ENCODE results near the gene SLC7A6. TPM values are rescaled to one million over a fixed set of nuclear protein-coding genes. Genes with fewer than 3 reads are reported as not detected.

SLC7A6 gene
- total and polyA plus RNA-seq, 2 of the 8 experiments (the other 6 are each of a cell fraction or from before 2014, with no cell fraction given): 28.0 to 37.8 TPM

- Histone ChIP-seq H4K20me1 (replicated peaks in 1 of 2; ENCODE audit: control insufficient read depth in 1 of 2, insufficient read depth in 2 of 2, low read length in 2 of 2) (peaks cover 0 to 2% of the 10 kb centered on the region in 2 experiments), H4K91ac (replicated peaks; ENCODE audit: insufficient read length, low read length) (no peak overlapping the region), H3K4ac (replicated peaks; ENCODE audit: insufficient read length, low read depth, low read length) (no peak overlapping the region), H2BK5ac (ENCODE audit: low read depth, low read length) (no peak overlapping the region), H3K4me1 (replicated peaks in 1 of 4; ENCODE audit: control insufficient read depth in 3 of 4, insufficient read depth in 4 of 4, low read length in 3 of 4) (no peaks in the 10 kb centered on the region; a peak in 1 of 7 replicates), H3K4me2 (ENCODE audit: insufficient read depth in 1 of 2, low read depth in 2 of 2, low read length in 2 of 2) (no peak overlapping the region), H2AK5ac (ENCODE audit: low read depth, low read length) (no peak overlapping the region), H2AFZ (ENCODE audit: low read length) (no peak overlapping the region), H3K23me2 (ENCODE audit: low read depth, low read length) (no peaks in the 10 kb centered on the region; the same call in 1 of the 2 replicates), H4K8ac (ENCODE audit: extremely low read depth, insufficient read depth, low read length) (no peak overlapping the region), H3K36me3 (ENCODE audit: control insufficient read depth in 2 of 4, insufficient read depth in 4 of 4, low read length in 3 of 4) (peaks cover 0 to 4% (median 2%) of the 10 kb centered on the region in 4 experiments; a peak in 5 of 8 replicates), H2BK12ac (ENCODE audit: low read depth, low read length) (no peak overlapping the region), H2BK120ac (replicated peaks; ENCODE audit: low read depth, low read length) (no peak overlapping the region), H3K27me3 (replicated peaks in 1 of 4; ENCODE audit: control insufficient read depth in 3 of 4, extremely low read depth in 1 of 4, insufficient read depth in 3 of 4, low read length in 3 of 4) (peaks cover 0 to 7% (median 0%) of the 10 kb centered on the region in 4 experiments; a peak in 2 of 7 replicates), H3K14ac (ENCODE audit: insufficient read length) (no peak overlapping the region), H3K56ac (replicated peaks; ENCODE audit: insufficient read length, low read depth, low read length) (no peak overlapping the region), H3K79me1 (ENCODE audit: low read depth, low read length) (no peaks in the 10 kb centered on the region), H3K4me3 (ENCODE audit: extremely low read depth in 1 of 4, insufficient read depth in 2 of 4, low read depth in 3 of 4, low read length in 4 of 4) (no peak overlapping the region), H3K18ac (ENCODE audit: extremely low read depth, low read length) (no peak overlapping the region), H3K9ac (replicated peaks in 1 of 4; ENCODE audit: extremely low read depth in 1 of 4, low read depth in 3 of 4, low read length in 3 of 4) (no peak overlapping the region), H3K9me3 (ENCODE audit: insufficient read depth in 2 of 2, low read depth in 1 of 2, low read length in 1 of 2) (no peaks in the 10 kb centered on the region), H3K23ac (ENCODE audit: insufficient read length) (no peak overlapping the region), H2BK15ac (ENCODE audit: low read length) (no peak overlapping the region), H2BK20ac (ENCODE audit: low read length) (no peak overlapping the region), H3K27ac (ENCODE audit: low read depth, low read length) (no peak overlapping the region), H4K5ac (ENCODE audit: insufficient read length, low read depth, low read length) (no peak overlapping the region), H3K79me2 (ENCODE audit: control insufficient read depth in 1 of 2, insufficient read depth in 2 of 2, low read length in 2 of 2) (no peaks in the 10 kb centered on the region)
- 92% methylated on average over 27 of the region's 27 CpGs; no CpG with 5 or more reads in 1 of the 2 experiments for WGBS, 2 experiments (ENCODE audit: extremely low coverage in 1 of 2, insufficient coverage in 1 of 2, insufficient read length in 1 of 2, insufficient replicate concordance in 2 of 2, low coverage in 1 of 2, low lambda C conversion rate in 2 of 2, missing lambda C conversion rate in 1 of 2)
- DNase-seq (ENCODE audit: low read depth in 1 of 2, low spot score in 2 of 2) (no peak), FAIRE-seq (no peak)
- POLR2A ChIA-PET (ENCODE audit: partially characterized antibody): interaction anchor here (0.5 to 3.1 kb wide), 3 partner anchors 52 to 415 kb away, joined by 3 to 12 read pairs (median 8); partner anchors contain the start of genes PRMT7 and SLC7A6OS
- CTCF ChIA-PET (ENCODE audit: partially characterized antibody): interaction anchor here (0.7 to 9.0 kb wide), 10 partner anchors 9 to 96 kb away, joined by 3 to 233 read pairs (median 47); partner anchors contain the start of gene PLA2G15
- TF ChIP-seq NANOG (IDR thresholded peaks at IDR 0.05; ENCODE audit: insufficient read depth, low read depth, low read length, poor library complexity, severe bottlenecking) (no peak), BACH1 (IDR thresholded peaks at IDR 0.05; ENCODE audit: low read length) (no peak), MAFK (IDR thresholded peaks at IDR 0.05; ENCODE audit: low read depth, low read length) (no peak), PHF8 (conservative IDR thresholded peaks at IDR 0.05; ENCODE audit: low read depth, low read length) (no peak), RNF2 (IDR thresholded peaks at IDR 0.05; ENCODE audit: borderline replicate concordance, low read depth, low read length, missing control alignments, poor library complexity, severe bottlenecking) (no peak), CREB1 (IDR thresholded peaks at IDR 0.05) (no peak), TEAD4 (IDR thresholded peaks at IDR 0.05; ENCODE audit: low read depth, low read length) (no peak), RAD21 (IDR thresholded peaks at IDR 0.05 in 1 of 2, conservative IDR thresholded peaks at IDR 0.05 in 1 of 2; ENCODE audit: low read depth in 2 of 2, low read length in 2 of 2) (no peak), CTBP2 (IDR thresholded peaks at IDR 0.05; ENCODE audit: borderline replicate concordance, insufficient read depth, insufficient read length, low read length) (no peak)
- TF ChIP-seq, protein P1, sequence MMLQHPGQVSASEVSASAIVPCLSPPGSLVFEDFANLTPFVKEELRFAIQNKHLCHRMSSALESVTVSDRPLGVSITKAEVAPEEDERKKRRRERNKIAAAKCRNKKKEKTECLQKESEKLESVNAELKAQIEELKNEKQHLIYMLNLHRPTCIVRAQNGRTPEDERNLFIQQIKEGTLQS (IDR thresholded peaks at IDR 0.05; ENCODE audit: insufficient read depth, low read depth, low read length): no peak
Observed at GRCh38 chr16:68259007-68259825, 5.1 kb upstream of the SLC7A6 start.
